CD4-positive, alpha-beta T cell treated with Interleukin-15 for 4 hours (primary cell): ENCODE measurements around the gene ARHGAP29.

Experiments
- DNase-seq: peaks from one replicate; pipeline ENCODE4 v3.0.0-alpha.2; 2020; ENCODE audit warnings: low spot score

Gene ARHGAP29

GRCh38 chr1:94237291-94238226, at the start of gene ARHGAP29:
Gene ARHGAP29 (minus strand): TSS chr1:94237584. CDS start chr1:94231611, 5,973 bp downstream.
- no peak for DNase-seq

- no peak for DNase-seq
Measured at GRCh38 chr1:94286864-94287437, 49.6 kb upstream of the ARHGAP29 start.

- DNase-seq, result no peak
Measured at GRCh38 chr1:94285031-94285654, 47.8 kb upstream of the ARHGAP29 start.

- DNase-seq, result no peak
Measured at GRCh38 chr1:94284476-94284875, 47.1 kb upstream of the ARHGAP29 start.

- no peak for DNase-seq
Measured at GRCh38 chr1:94283462-94283861, 46.1 kb upstream of the ARHGAP29 start.

GRCh38 chr1:94282143-94282711, 44.8 kb upstream of the ARHGAP29 start:
- no peak for DNase-seq

GRCh38 chr1:94281361-94282142, 44.2 kb upstream of the ARHGAP29 start:
- DNase-seq, result no peak

GRCh38 chr1:94280541-94280940, 43.2 kb upstream of the ARHGAP29 start:
- DNase-seq, result no peak

- no peak for DNase-seq
Measured at GRCh38 chr1:94279462-94279861, 42.1 kb upstream of the ARHGAP29 start.

GRCh38 chr1:94279038-94279437, 41.7 kb upstream of the ARHGAP29 start:
- DNase-seq, result no peak

- DNase-seq, result no peak
Measured at GRCh38 chr1:94276988-94277434, 39.6 kb upstream of the ARHGAP29 start.

- DNase-seq, result no peak
Measured at GRCh38 chr1:94275083-94275482, 37.7 kb upstream of the ARHGAP29 start.

- DNase-seq, result no peak
Measured at GRCh38 chr1:94274561-94274960, 37.2 kb upstream of the ARHGAP29 start.

- DNase-seq, result no peak
Measured at GRCh38 chr1:94273111-94273510, 35.7 kb upstream of the ARHGAP29 start.

- DNase-seq, result no peak
Measured at GRCh38 chr1:94272388-94272787, 35.0 kb upstream of the ARHGAP29 start.

GRCh38 chr1:94271373-94271772, 34.0 kb upstream of the ARHGAP29 start:
- DNase-seq, result no peak

- no peak for DNase-seq
Measured at GRCh38 chr1:94270801-94271203, 33.4 kb upstream of the ARHGAP29 start.

GRCh38 chr1:94269921-94270320, 32.5 kb upstream of the ARHGAP29 start:
- DNase-seq, result no peak

GRCh38 chr1:94265906-94266305, 28.5 kb upstream of the ARHGAP29 start:
- DNase-seq, result no peak

- DNase-seq, result no peak
Measured at GRCh38 chr1:94265011-94265422, 27.6 kb upstream of the ARHGAP29 start.

- DNase-seq, result no peak
Measured at GRCh38 chr1:94260635-94261387, 23.4 kb upstream of the ARHGAP29 start.
